ENCODE results near the gene UHRF2. TPM values are rescaled to one million over a fixed set of nuclear protein-coding genes. Genes with fewer than 3 reads are reported as not detected.

UHRF2 gene
- total and polyA plus RNA-seq, 2 of the 4 experiments (the other 2 are of a cell fraction), result 27.6 to 37.3 TPM

GRCh38 chr9:6495466-6495865 is 82.5 kb downstream of the UHRF2 start:
- H4K8ac ChIP-seq (ENCODE audit: low read depth in 2 of 2, low read length in 2 of 2), result no peak overlapping the region
- dilution Hi-C loops (cut with HindIII; ENCODE audit: low sequenced_read_pairs, unreplicated experiment), result no loop called here
- H3K4me2 ChIP-seq (ENCODE audit: low read depth, low read length), result no peak overlapping the region
- peaks cover 23% of the 10 kb centered on the region for H3K36me3 ChIP-seq (ENCODE audit: control insufficient read depth, insufficient read depth, low read length)
- in situ Hi-C loops (cut with MboI; ENCODE audit: low sequenced_read_pairs), result loop anchor here (10.0 kb wide), 1 partner anchor 61 kb away; no protein-coding TSS in a partner anchor
- no peak overlapping the region for H3K18ac ChIP-seq (ENCODE audit: low read depth, low read length)
- no peak overlapping the region for H3K56ac ChIP-seq (ENCODE audit: extremely low read depth, insufficient read depth, low read length)
- H3K27me3 ChIP-seq (ENCODE audit: control insufficient read depth, insufficient read depth, low read length), result no peaks in the 10 kb centered on the region
- no peak overlapping the region for H2BK120ac ChIP-seq (ENCODE audit: low read depth, low read length)
- TF ChIP-seq POLR2A (IDR thresholded peaks at IDR 0.05; ENCODE audit: low read depth, low read length), result no peak
- TF ChIP-seq FOS (IDR thresholded peaks at IDR 0.05; ENCODE audit: low read depth, low read length), result no peak
- TF ChIP-seq MXI1 (IDR thresholded peaks at IDR 0.05; ENCODE audit: borderline replicate concordance, low read depth, low read length), result no peak
- TF ChIP-seq NFE2L2 (IDR thresholded peaks at IDR 0.05; ENCODE audit: low read depth, low read length), result no peak
- TF ChIP-seq CHD1 (IDR thresholded peaks at IDR 0.05; ENCODE audit: low read depth, low read length), result no peak
- TF ChIP-seq, protein P1, sequence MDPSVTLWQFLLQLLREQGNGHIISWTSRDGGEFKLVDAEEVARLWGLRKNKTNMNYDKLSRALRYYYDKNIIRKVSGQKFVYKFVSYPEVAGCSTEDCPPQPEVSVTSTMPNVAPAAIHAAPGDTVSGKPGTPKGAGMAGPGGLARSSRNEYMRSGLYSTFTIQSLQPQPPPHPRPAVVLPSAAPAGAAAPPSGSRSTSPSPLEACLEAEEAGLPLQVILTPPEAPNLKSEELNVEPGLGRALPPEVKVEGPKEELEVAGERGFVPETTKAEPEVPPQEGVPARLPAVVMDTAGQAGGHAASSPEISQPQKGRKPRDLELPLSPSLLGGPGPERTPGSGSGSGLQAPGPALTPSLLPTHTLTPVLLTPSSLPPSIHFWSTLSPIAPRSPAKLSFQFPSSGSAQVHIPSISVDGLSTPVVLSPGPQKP (IDR thresholded peaks at IDR 0.05; ENCODE audit: borderline replicate concordance, low read depth, low read length), result no peak
- TF ChIP-seq MAFK (IDR thresholded peaks at IDR 0.05; ENCODE audit: low read depth, low read length), result no peak
- no peak for TF ChIP-seq SMC3 (IDR thresholded peaks at IDR 0.05; ENCODE audit: low read depth, low read length)
- TF ChIP-seq, protein P2, sequence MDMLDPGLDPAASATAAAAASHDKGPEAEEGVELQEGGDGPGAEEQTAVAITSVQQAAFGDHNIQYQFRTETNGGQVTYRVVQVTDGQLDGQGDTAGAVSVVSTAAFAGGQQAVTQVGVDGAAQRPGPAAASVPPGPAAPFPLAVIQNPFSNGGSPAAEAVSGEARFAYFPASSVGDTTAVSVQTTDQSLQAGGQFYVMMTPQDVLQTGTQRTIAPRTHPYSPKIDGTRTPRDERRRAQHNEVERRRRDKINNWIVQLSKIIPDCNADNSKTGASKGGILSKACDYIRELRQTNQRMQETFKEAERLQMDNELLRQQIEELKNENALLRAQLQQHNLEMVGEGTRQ (IDR thresholded peaks at IDR 0.05; ENCODE audit: low read depth, low read length), result no peak
- TF ChIP-seq MAZ (IDR thresholded peaks at IDR 0.05; ENCODE audit: borderline replicate concordance, low read depth, low read length), result no peak
- no peak for TF ChIP-seq BHLHE40 (IDR thresholded peaks at IDR 0.05; ENCODE audit: low read depth, low read length)
- TF ChIP-seq RAD21 (IDR thresholded peaks at IDR 0.05; ENCODE audit: low read length), result no peak
- TF ChIP-seq RFX5 (IDR thresholded peaks at IDR 0.05; ENCODE audit: low read depth, low read length), result no peak
- TF ChIP-seq, protein P3, sequence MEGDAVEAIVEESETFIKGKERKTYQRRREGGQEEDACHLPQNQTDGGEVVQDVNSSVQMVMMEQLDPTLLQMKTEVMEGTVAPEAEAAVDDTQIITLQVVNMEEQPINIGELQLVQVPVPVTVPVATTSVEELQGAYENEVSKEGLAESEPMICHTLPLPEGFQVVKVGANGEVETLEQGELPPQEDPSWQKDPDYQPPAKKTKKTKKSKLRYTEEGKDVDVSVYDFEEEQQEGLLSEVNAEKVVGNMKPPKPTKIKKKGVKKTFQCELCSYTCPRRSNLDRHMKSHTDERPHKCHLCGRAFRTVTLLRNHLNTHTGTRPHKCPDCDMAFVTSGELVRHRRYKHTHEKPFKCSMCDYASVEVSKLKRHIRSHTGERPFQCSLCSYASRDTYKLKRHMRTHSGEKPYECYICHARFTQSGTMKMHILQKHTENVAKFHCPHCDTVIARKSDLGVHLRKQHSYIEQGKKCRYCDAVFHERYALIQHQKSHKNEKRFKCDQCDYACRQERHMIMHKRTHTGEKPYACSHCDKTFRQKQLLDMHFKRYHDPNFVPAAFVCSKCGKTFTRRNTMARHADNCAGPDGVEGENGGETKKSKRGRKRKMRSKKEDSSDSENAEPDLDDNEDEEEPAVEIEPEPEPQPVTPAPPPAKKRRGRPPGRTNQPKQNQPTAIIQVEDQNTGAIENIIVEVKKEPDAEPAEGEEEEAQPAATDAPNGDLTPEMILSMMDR (conservative IDR thresholded peaks at IDR 0.05; ENCODE audit: low read depth, low read length), result no peak
- H3K79me1 ChIP-seq (ENCODE audit: low read depth in 1 of 2, low read length in 2 of 2), result peaks cover 28 to 34% of the 10 kb centered on the region in 2 experiments
- H3K9me3 ChIP-seq (ENCODE audit: control insufficient read depth, insufficient read depth, low read length), result no peaks in the 10 kb centered on the region
- DNase-seq (no peak), ATAC-seq (ENCODE audit: low read depth) (no peak)
- POLR2A ChIA-PET (ENCODE audit: unreplicated experiment), result interaction anchor here (0.5 kb wide), 1 partner anchor 13 kb away, joined by 4 read pairs; no protein-coding TSS in a partner anchor
- intact Hi-C loops (cut with micrococcal nuclease), result loop anchor here (10.0 kb wide), 1 partner anchor 141 kb away; no protein-coding TSS in a partner anchor
- no peak overlapping the region for H2BK15ac ChIP-seq (ENCODE audit: low read depth, low read length)
- no peak overlapping the region for H2AK5ac ChIP-seq (ENCODE audit: low read depth, low read length)
- no TSS peak for BruUV-seq (replicated peaks)
- H3K9ac ChIP-seq (ENCODE audit: low read depth, low read length), result no peak overlapping the region
- no peak overlapping the region for H2BK5ac ChIP-seq (ENCODE audit: low read depth, low read length, poor library complexity, severe bottlenecking)
- H3K4me1 ChIP-seq (ENCODE audit: control insufficient read depth, insufficient read depth, low read length), result peaks cover 5% of the 10 kb centered on the region
- no peak overlapping the region for H4K91ac ChIP-seq (ENCODE audit: insufficient read depth, low read depth, low read length)
- H3K4ac ChIP-seq (ENCODE audit: low read depth, low read length), result no peak overlapping the region
- H3K23ac ChIP-seq (ENCODE audit: low read depth, low read length), result no peak overlapping the region
- peaks cover 13% of the 10 kb centered on the region for H3K9me1 ChIP-seq (ENCODE audit: insufficient read depth, low read length)
- H2AFZ ChIP-seq (replicated peaks; ENCODE audit: low read length, poor library complexity), result no peak overlapping the region
- H3K14ac ChIP-seq (replicated peaks; ENCODE audit: low read depth, low read length), result no peak overlapping the region
- no peak overlapping the region for H3K27ac ChIP-seq (ENCODE audit: insufficient read depth, low read length)
- no peak overlapping the region for H2BK20ac ChIP-seq (ENCODE audit: low read depth, low read length)
- no peak overlapping the region for H3K4me3 ChIP-seq (ENCODE audit: insufficient read depth, low read depth, low read length)
- no peak overlapping the region for H2AK9ac ChIP-seq (replicated peaks; ENCODE audit: low read depth, low read length, poor library complexity)
- no CpG with 5 or more reads among the region's 1 CpG for WGBS, 2 experiments (ENCODE audit: extremely low coverage in 2 of 2, insufficient read length in 1 of 2)
- no peak overlapping the region for H4K5ac ChIP-seq (ENCODE audit: low read depth, low read length)
- CTCF ChIA-PET, result interaction anchor here (0.6 to 1.1 kb wide), 2 partner anchors 11 to 40 kb away, joined by 3 to 4 read pairs; no protein-coding TSS in a partner anchor
- H4K20me1 ChIP-seq (ENCODE audit: insufficient read depth, low read length), result no peaks in the 10 kb centered on the region
